Ascending aorta (tissue), 2 donors: Measurements from ENCODE around the gene PAPPA2. TPM values are rescaled to one million over a fixed set of nuclear protein-coding genes. Genes with fewer than 3 reads are reported as not detected.

Experiments used
- DNase-seq, 2 donors: peaks; one replicate each; pipeline ENCODE4 v3.0.0-alpha.2; 2019; ENCODE audit warnings: low spot score in 2 of 2
- H3K27ac ChIP-seq, 2 donors: fragments of 200-600 bp; sonication (generic); one replicate each; pipeline ENCODE4 v1.5.1; 2016 to 2017; ENCODE audit warnings: mild to moderate bottlenecking in 1 of 2
- H3K27me3 ChIP-seq: fragments of 200-600 bp; sonication (generic); one replicate; pipeline ENCODE4 v1.5.1; 2017
- H3K36me3 ChIP-seq, 2 donors: fragments of 200-600 bp; sonication (generic); one replicate each; pipeline ENCODE4 v1.5.1; 2016
- H3K4me1 ChIP-seq, 2 donors: fragments of 200-600 bp; sonication (generic); one replicate each; pipeline ENCODE4 v1.5.1; 2016 to 2017; ENCODE audit warnings: mild to moderate bottlenecking in 1 of 2
- H3K4me3 ChIP-seq, 2 donors: fragments of 200-600 bp; sonication (generic); one replicate each; pipeline ENCODE4 v1.5.1; 2016 to 2017; ENCODE audit warnings: mild to moderate bottlenecking in 1 of 2
- H3K9me3 ChIP-seq, 2 donors: fragments of 200-600 bp; sonication (generic); one replicate each; pipeline ENCODE4 v1.5.1; 2016
- CTCF ChIP-seq, 3 experiments: fragments of 200-600 bp in 2 of 3; fragments of 450-650 bp in 1 of 3; sonication (generic) in 2 of 3; IDR thresholded peaks; one replicate each; pipeline ENCODE4 v1.5.1; 2016 to 2019; ENCODE audit warnings: antibody characterized with exemption in 3 of 3, mild to moderate bottlenecking in 1 of 3, moderate library complexity in 1 of 3
- intact Hi-C: fragments of 100-400 bp; cut with DNase I; formaldehyde crosslinking; loops from one replicate; pipeline ENCODE4 v1.15.1; 2023
- total RNA-seq: library from RNA; depleted of rRNA; stranded (reverse); fragments of >200 nt; gene quantifications from one replicate; pipeline ENCODE4 v1.1.0, GENCODE V29; 2016

The PAPPA2 gene
- total RNA-seq, 1 donor from 2014 or later, result 2.9 TPM

DNA sequence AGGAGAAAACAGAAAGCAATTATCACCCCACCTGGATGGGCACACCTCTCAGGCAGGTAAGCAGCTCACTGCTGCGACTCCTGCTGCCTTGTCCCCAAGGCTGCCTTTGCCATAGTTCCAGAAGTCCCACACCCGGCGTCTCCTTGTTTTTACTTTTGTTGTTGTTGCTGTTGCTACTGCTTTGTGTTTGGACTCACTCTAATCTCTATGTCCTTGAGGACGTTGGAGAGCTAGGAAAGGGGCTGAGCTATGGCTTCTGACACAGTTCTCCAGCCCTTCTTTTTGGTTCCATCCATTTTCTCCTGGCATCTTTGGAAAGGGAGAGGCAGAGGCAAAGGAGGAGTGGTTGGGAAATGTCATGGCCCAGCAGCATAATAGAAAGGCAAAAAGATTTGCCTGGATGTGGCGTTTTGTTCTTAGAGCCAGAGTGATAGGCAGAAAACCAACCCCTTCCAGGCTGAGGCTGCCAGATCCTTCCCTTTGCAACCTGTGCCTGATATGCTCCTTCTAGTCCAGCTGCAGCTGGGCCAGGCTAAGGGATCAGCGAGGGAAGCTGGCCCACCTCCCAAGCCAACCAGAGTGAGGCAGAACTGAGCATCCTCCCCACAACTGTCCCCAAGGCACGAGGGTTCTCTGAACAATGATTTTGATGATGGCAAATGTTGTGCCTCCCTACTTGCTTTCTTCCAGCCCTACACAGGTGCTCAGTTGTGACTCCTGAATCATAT lies 430.8 kb downstream of the PAPPA2 start:
- Histone ChIP-seq H3K27me3 (no peaks in the 10 kb centered on the region), H3K9me3 (no peaks in the 10 kb centered on the region), H3K4me1 (no peaks in the 10 kb centered on the region), H3K36me3 (no peaks in the 10 kb centered on the region), H3K27ac (no peak overlapping the region), H3K4me3 (no peak overlapping the region)
- intact Hi-C loops, result no loop called here
- TF ChIP-seq CTCF (IDR thresholded peaks at IDR 0.05), result no peak
- no peak for DNase-seq

- TF ChIP-seq CTCF (IDR thresholded peaks at IDR 0.05), result no peak
- Histone ChIP-seq H3K9me3 (no peaks in the 10 kb centered on the region), H3K27ac (no peak overlapping the region), H3K4me3 (no peak overlapping the region), H3K36me3 (no peaks in the 10 kb centered on the region), H3K4me1 (no peaks in the 10 kb centered on the region), H3K27me3 (no peaks in the 10 kb centered on the region)
- intact Hi-C loops, result no loop called here
- no peak for DNase-seq
Measured at GRCh38 chr1:176894450-176894849, 431.5 kb downstream of the PAPPA2 start.
